Endothelial cell of umbilical vein (primary cell): ENCODE data around the gene HOXB3. TPM values are rescaled to one million over a fixed set of nuclear protein-coding genes. Genes with fewer than 3 reads are reported as not detected.

ENCODE experiments used
- BruUV-seq: library from RNA; stranded (reverse); fragments of 400-500 nt; replicated peaks from 2 replicates; lab custom pipeline; 2021; lab: Mats Ljungman, UMichigan
- CTCF ChIA-PET: fragments of 300-600, 350-600 bp; sonication (Branson Sonifier 250); formaldehyde crosslinking; loops from one replicate; lab custom pipeline; 2021; ENCODE audit warnings: antibody characterized with exemption, inconsistent platforms; lab: Charles Lee
- POLR2A ChIA-PET: fragments of 300-600, 350-600 bp; sonication (Branson Sonifier 250); formaldehyde crosslinking; loops from one replicate; lab custom pipeline; 2021; ENCODE audit warnings: antibody characterized with exemption, inconsistent platforms; lab: Charles Lee
- DNase-seq: peaks from one replicate; pipeline ENCODE4 v3.0.0-alpha.2; 2011; ENCODE audit warnings: low read depth, low spot score
- FAIRE-seq: peaks from 2 replicates; lab custom pipeline; 2011; peaks lifted over from hg19 to GRCh38; lab: Jason Lieb, UNC
- H2AFZ ChIP-seq: 2 replicates; pipeline ENCODE4 v1.6.0; 2012; ENCODE audit warnings: low read depth, low read length, control low read depth, inconsistent platforms
- H3K27ac ChIP-seq: 2 replicates; pipeline ENCODE4 v1.5.1; 2011; ENCODE audit warnings: low read depth, mild to moderate bottlenecking, control low read depth, low read length, moderate library complexity; ENCODE audit not compliant: insufficient read depth
- H3K27me3 ChIP-seq, 2 experiments: 2 replicates each; pipeline versions ENCODE4 v1.6.0 to v1.6.1; 2011; ENCODE audit warnings: low read length in 2 of 2, mixed read lengths in 1 of 2; ENCODE audit not compliant: control insufficient read depth in 2 of 2, insufficient read depth in 2 of 2
- H3K36me3 ChIP-seq, 2 experiments: 2 replicates in 1 of 2; 3 replicates in 1 of 2; pipeline ENCODE4 v1.5.1; 2011; ENCODE audit warnings: low read length in 2 of 2, mild to moderate bottlenecking in 1 of 2, moderate library complexity in 1 of 2; ENCODE audit not compliant: control insufficient read depth in 2 of 2, insufficient read depth in 2 of 2; ENCODE audit errors: extremely low read depth in 1 of 2
- H3K4me1 ChIP-seq: 3 replicates; pipeline ENCODE4 v1.5.1; 2011; ENCODE audit warnings: mild to moderate bottlenecking, low read length; ENCODE audit not compliant: control insufficient read depth, insufficient read depth; ENCODE audit errors: extremely low read depth
- H3K4me2 ChIP-seq: 2 replicates; pipeline ENCODE4 v1.6.1; 2011; ENCODE audit warnings: low read length, control low read depth, mixed read lengths; ENCODE audit not compliant: insufficient read depth
- H3K4me3 ChIP-seq, 3 experiments: fragments of 200-600 bp in 1 of 3; sonication (generic), shearing (Covaris generic) in 1 of 3; replicated peaks in 1 of 3; 2 replicates each; pipeline ENCODE4 v1.5.1; 2011 to 2016; ENCODE audit warnings: control low read depth in 3 of 3, low read length in 3 of 3, mild to moderate bottlenecking in 2 of 3, inconsistent platforms in 1 of 3, low read depth in 1 of 3, moderate library complexity in 1 of 3; ENCODE audit not compliant: insufficient read depth in 1 of 3
- H3K79me2 ChIP-seq: 2 replicates; pipeline ENCODE4 v1.6.0; 2012; ENCODE audit warnings: low read length, inconsistent platforms; ENCODE audit not compliant: control insufficient read depth, insufficient read depth
- H3K9ac ChIP-seq: replicated peaks from 2 replicates; pipeline ENCODE3; 2011; ENCODE audit warnings: low read length, control low read depth; ENCODE audit not compliant: insufficient read depth; ENCODE audit errors: extremely low read depth
- H3K9me1 ChIP-seq: replicated peaks from 3 replicates; pipeline ENCODE4 v1.6.0; 2011; ENCODE audit warnings: mild to moderate bottlenecking, low read length; ENCODE audit not compliant: control insufficient read depth, insufficient read depth; ENCODE audit errors: extremely low read depth
- H3K9me3 ChIP-seq: replicated peaks from 2 replicates; pipeline ENCODE4 v1.5.1; 2012; ENCODE audit warnings: low read length, inconsistent platforms; ENCODE audit not compliant: control insufficient read depth, insufficient read depth
- H4K20me1 ChIP-seq: replicated peaks from 2 replicates; pipeline ENCODE3; 2011; ENCODE audit warnings: mild to moderate bottlenecking, low read length; ENCODE audit not compliant: control insufficient read depth, insufficient read depth; ENCODE audit errors: extremely low read depth
- CTCF ChIP-seq, 2 donors: IDR thresholded peaks; 1 replicate in 1 of 2; 2 replicates in 1 of 2; pipeline ENCODE4 v1.5.1; 2011; ENCODE audit warnings: low read length in 2 of 2, mild to moderate bottlenecking in 2 of 2, moderate library complexity in 2 of 2, control low read depth in 1 of 2, inconsistent platforms in 1 of 2, low read depth in 1 of 2; ENCODE audit not compliant: insufficient read depth in 1 of 2; ENCODE audit errors: extremely low read depth in 1 of 2
- EZH2 ChIP-seq: IDR thresholded peaks from 2 replicates; pipeline ENCODE4 v1.6.1; 2012; ENCODE audit warnings: borderline replicate concordance, low read depth, mild to moderate bottlenecking, moderate library complexity, low read length, inconsistent platforms; ENCODE audit not compliant: severe bottlenecking
- FOS ChIP-seq: IDR thresholded peaks from 2 replicates; pipeline ENCODE4 v1.6.1; 2011; ENCODE audit warnings: mild to moderate bottlenecking, low read length, moderate library complexity, borderline replicate concordance; ENCODE audit not compliant: insufficient read depth
- GATA2 ChIP-seq: IDR thresholded peaks from 2 replicates; pipeline ENCODE4 v1.7.0; 2011; ENCODE audit warnings: low read depth, mild to moderate bottlenecking, moderate library complexity, mixed read lengths, low read length; ENCODE audit not compliant: insufficient read length, insufficient read depth
- JUN ChIP-seq: IDR thresholded peaks from 2 replicates; pipeline ENCODE4 v1.6.1; 2011; ENCODE audit warnings: borderline replicate concordance, low read depth; ENCODE audit not compliant: insufficient read length, insufficient read depth
- MYC ChIP-seq: IDR thresholded peaks from one replicate; pipeline ENCODE4 v1.6.1; 2011; ENCODE audit warnings: mild to moderate bottlenecking, low read depth, low read length
- POLR2AphosphoS5 ChIP-seq: IDR thresholded peaks from 2 replicates; pipeline ENCODE4 v1.6.1; 2012; ENCODE audit warnings: low read depth, mild to moderate bottlenecking, control low read depth, low read length, moderate library complexity; ENCODE audit not compliant: insufficient read depth
- dilution Hi-C: fragments of 300-500 bp; cut with MboI; formaldehyde crosslinking; loops from one replicate; pipeline ENCODE4 v1.15.0; 2019; ENCODE audit warnings: low sequenced_read_pairs; ENCODE audit not compliant: extremely low pct_ligation_motif_present
- intact Hi-C: fragments of 100-400 bp; cut with micrococcal nuclease; formaldehyde crosslinking; loops from one replicate; pipeline ENCODE4 v1.10.0; 2022
- polyA plus RNA-seq, 4 experiments: library from polyadenylated mRNA; depleted of rRNA in 3 of 4; stranded (reverse) in 3 of 4; unstranded in 1 of 4; fragments of >200 nt; gene quantifications; 2 replicates each; pipeline versions ENCODE4 v1.2.1 to v1.2.3, GENCODE V29; 2011 to 2012; ENCODE audit warnings: missing spikeins in 1 of 4
- total RNA-seq: library from RNA; stranded (reverse); gene quantifications from 2 replicates; pipeline ENCODE4 v1.2.3, GENCODE V29; 2021

The HOXB3 gene
- total and polyA plus RNA-seq, 2 donors (not counting 3 experiments of a cell fraction or from before 2014, with no cell fraction given): 29.6 to 56.6 TPM

- ChIA-PET POLR2A (no interaction called here), CTCF (interaction anchor here (1.5 to 4.2 kb wide), 3 partner anchors 260 to 380 kb away, joined by 4 to 31 read pairs (median 7); no protein-coding TSS in a partner anchor)
- Histone ChIP-seq H3K4me1 (peaks cover 22% of the 10 kb centered on the region), H3K9me3 (no peaks in the 10 kb centered on the region), H3K27ac (no peak overlapping the region), H3K27me3 (no peaks in the 10 kb centered on the region), H3K9ac (no peak overlapping the region), H3K4me3 (no peak overlapping the region), H3K36me3 (peaks cover 3 to 7% of the 10 kb centered on the region in 2 experiments), H2AFZ (no peak overlapping the region), H3K4me2 (no peak overlapping the region), H4K20me1 (no peaks in the 10 kb centered on the region), H3K79me2 (peaks cover 65% of the 10 kb centered on the region), H3K9me1 (no peaks in the 10 kb centered on the region)
- no TSS peak for BruUV-seq
- DNase-seq (no peak), FAIRE-seq (no peak)
- intact Hi-C loops: no loop called here
- TF ChIP-seq GATA2: no peak
- no peak for TF ChIP-seq POLR2AphosphoS5
- no peak for TF ChIP-seq CTCF (IDR thresholded peaks at IDR 0.05; ENCODE audit: extremely low read depth in 1 of 2, insufficient read depth in 1 of 2, low read depth in 1 of 2, low read length in 2 of 2)
- no peak for TF ChIP-seq EZH2
- TF ChIP-seq FOS: no peak
- TF ChIP-seq MYC: no peak
- no peak for TF ChIP-seq JUN
- dilution Hi-C loops: no loop called here
Observed at GRCh38 chr17:48596000-48596734, 6.1 kb upstream of the HOXB3 start.
